ENCODE measurements around the gene LAMTOR4. TPM values are rescaled to one million over a fixed set of nuclear protein-coding genes. Genes with fewer than 3 reads are reported as not detected.

LAMTOR4 gene
- total RNA-seq, 4 donors from 2014 or later: 117 to 184 (median 152) TPM

DNA sequence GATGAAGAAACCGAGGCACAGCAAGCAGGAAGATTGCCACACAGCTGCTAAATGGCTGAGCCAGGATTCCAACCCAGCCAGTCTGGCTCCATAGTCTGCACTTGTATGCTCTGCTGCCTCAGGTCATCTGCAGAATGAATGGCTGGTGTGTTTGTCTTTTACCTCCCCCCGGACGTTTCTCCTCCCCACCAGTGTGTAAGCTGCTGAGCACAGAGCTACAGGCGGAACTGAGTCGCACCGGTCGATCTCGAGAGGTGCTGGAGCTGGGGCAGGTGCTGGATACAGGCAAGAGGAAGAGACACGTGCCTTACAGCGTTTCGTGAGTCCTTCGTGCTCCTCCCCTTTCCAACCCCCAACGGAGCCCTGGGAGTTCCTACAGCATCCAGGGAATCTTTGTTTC is 26.7 kb upstream of the LAMTOR4 start:
- H3K4me3 ChIP-seq: no peak overlapping the region
- H3K36me3 ChIP-seq: peaks cover 0 to 31% (median 12%) of the 10 kb centered on the region in 4 donors
- no peaks in the 10 kb centered on the region for H3K27me3 ChIP-seq
- no peak for DNase-seq (ENCODE audit: extremely low spot score)
- intact Hi-C loops (cut with DNase I): no loop called here
- 79% methylated on average over 13 of the region's 13 CpGs for WGBS
- no peaks in the 10 kb centered on the region for H3K9me3 ChIP-seq
- TF ChIP-seq POLR2A (IDR thresholded peaks at IDR 0.05; ENCODE audit: low read depth) (no peak), CTCF (IDR thresholded peaks at IDR 0.05) (no peak), EP300 (IDR thresholded peaks at IDR 0.05) (no peak), POLR2AphosphoS5 (IDR thresholded peaks at IDR 0.05) (no peak)
- peaks cover 28 to 48% (median 39%) of the 10 kb centered on the region in 4 donors for H3K4me1 ChIP-seq
- H3K27ac ChIP-seq (replicated peaks in 1 of 4): no peak overlapping the region

DNA sequence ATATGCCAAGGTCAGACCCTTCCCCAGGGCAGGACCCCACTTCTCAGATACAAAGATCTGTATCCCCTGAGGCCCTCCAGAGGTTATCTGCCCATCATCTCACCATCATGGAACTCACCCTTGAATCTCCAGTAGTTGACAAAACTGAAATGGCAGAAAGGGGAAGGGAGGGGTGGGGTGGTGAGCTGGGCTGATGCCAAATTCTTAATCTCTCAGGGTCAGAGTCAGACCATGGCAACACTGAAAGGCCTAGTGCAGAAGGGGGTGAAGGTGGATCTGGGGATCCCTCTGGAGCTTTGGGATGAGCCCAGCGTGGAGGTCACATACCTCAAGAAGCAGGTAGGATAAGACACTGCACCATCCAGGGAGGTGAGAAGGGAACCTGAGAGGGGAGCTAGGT is 26.1 kb upstream of the LAMTOR4 start:
- TF ChIP-seq CTCF (IDR thresholded peaks at IDR 0.05) (no peak), EP300 (IDR thresholded peaks at IDR 0.05) (no peak), POLR2AphosphoS5 (IDR thresholded peaks at IDR 0.05) (no peak), POLR2A (IDR thresholded peaks at IDR 0.05; ENCODE audit: low read depth) (no peak)
- Histone ChIP-seq H3K36me3 (peaks cover 0 to 31% (median 12%) of the 10 kb centered on the region in 4 donors), H3K4me1 (peaks cover 28 to 49% (median 41%) of the 10 kb centered on the region in 4 donors), H3K27ac (replicated peaks in 1 of 4) (no peak overlapping the region), H3K9me3 (no peaks in the 10 kb centered on the region), H3K27me3 (no peaks in the 10 kb centered on the region), H3K4me3 (no peak overlapping the region)
- WGBS: 92% methylated on average over 1 of the region's 1 CpG
- DNase-seq (ENCODE audit: extremely low spot score): no peak
- intact Hi-C loops (cut with DNase I): no loop called here

- no peak for DNase-seq (ENCODE audit: extremely low spot score)
- Histone ChIP-seq H3K9me3 (no peaks in the 10 kb centered on the region), H3K27me3 (no peaks in the 10 kb centered on the region), H3K4me3 (no peak overlapping the region), H3K27ac (replicated peaks in 1 of 4) (no peak overlapping the region), H3K36me3 (peaks cover 0 to 31% (median 12%) of the 10 kb centered on the region in 4 donors), H3K4me1 (peaks cover 25 to 47% (median 40%) of the 10 kb centered on the region in 4 donors)
- intact Hi-C loops (cut with DNase I): loop anchor here (5.0 kb wide), 2 partner anchors 42 to 132 kb away; partner anchors contain the start of gene ZNF3
- 74% methylated on average over 4 of the region's 4 CpGs for WGBS
- TF ChIP-seq POLR2A (IDR thresholded peaks at IDR 0.05; ENCODE audit: low read depth): no peak
- TF ChIP-seq CTCF (IDR thresholded peaks at IDR 0.05): no peak
- TF ChIP-seq EP300 (IDR thresholded peaks at IDR 0.05): no peak
- TF ChIP-seq POLR2AphosphoS5 (IDR thresholded peaks at IDR 0.05): no peak
Observed at GRCh38 chr7:100124301-100125230, 24.2 kb upstream of the LAMTOR4 start.

GRCh38 chr7:100126239-100126930 is 22.3 kb upstream of the LAMTOR4 start:
- Histone ChIP-seq H3K27ac (replicated peaks in 1 of 4) (peak overlapping the region; percentile 92 to 97 (median 96)), H3K36me3 (peaks cover 0 to 31% (median 12%) of the 10 kb centered on the region in 4 donors), H3K4me1 (peaks cover 24 to 45% (median 38%) of the 10 kb centered on the region in 4 donors), H3K9me3 (no peaks in the 10 kb centered on the region), H3K27me3 (no peaks in the 10 kb centered on the region), H3K4me3 (peak overlapping the region; percentile 78 to 99 (median 95))
- TF ChIP-seq EP300 (IDR thresholded peaks at IDR 0.05) (no peak), POLR2AphosphoS5 (IDR thresholded peaks at IDR 0.05) (no peak), POLR2A (IDR thresholded peaks at IDR 0.05; ENCODE audit: low read depth) (no peak)
- intact Hi-C loops (cut with DNase I): loop anchor here (2.0 to 5.0 kb wide), 3 partner anchors 26 to 134 kb away; partner anchors contain the start of genes AP4M1, MCM7 and ZNF3
- no peak for DNase-seq (ENCODE audit: extremely low spot score)
- 18% methylated on average over 25 of the region's 29 CpGs for WGBS

All from esophagus muscularis mucosa (tissue), 4 donors.